AG04450 (cell line): ENCODE results near the gene CELA2A. TPM values are rescaled to one million over a fixed set of nuclear protein-coding genes. Genes with fewer than 3 reads are reported as not detected.

Experiments
- CTCF ChIA-PET: fragments of 300-600, 350-600 bp; formaldehyde crosslinking; extraction: SDS; loops from one replicate; lab custom pipeline; 2022; ENCODE audit warnings: antibody characterized with exemption, inconsistent platforms; lab: Charles Lee
- POLR2A ChIA-PET: fragments of 350-600 bp; formaldehyde crosslinking; extraction: SDS; loops from one replicate; lab custom pipeline; 2021; ENCODE audit warnings: antibody characterized with exemption, inconsistent platforms; lab: Yijun Ruan, JAX
- DNase-seq: peaks from one replicate; pipeline ENCODE4 v3.0.0-alpha.2; 2011; ENCODE audit warnings: low read depth, low spot score
- H3K27ac ChIP-seq: one replicate; pipeline ENCODE4 v1.5.1; 2012; ENCODE audit warnings: low read depth, low read length, control low read depth
- H3K27me3 ChIP-seq: one replicate; pipeline ENCODE4 v1.6.0; 2012; ENCODE audit warnings: low read length; ENCODE audit not compliant: control insufficient read depth, insufficient read depth
- H3K4me3 ChIP-seq: 2 replicates; pipeline ENCODE4 v1.5.1; 2011; ENCODE audit warnings: mild to moderate bottlenecking, low read depth, low read length, control low read depth
- H3K9me3 ChIP-seq: 2 replicates; pipeline ENCODE4 v1.5.1; 2012; ENCODE audit warnings: low read length; ENCODE audit not compliant: control insufficient read depth, insufficient read depth
- polyA plus RNA-seq: library from polyadenylated mRNA; depleted of rRNA; stranded (reverse); fragments of >200 nt; gene quantifications from 2 replicates; pipeline ENCODE4 v1.2.3, GENCODE V29; 2011
- TF ChIP-seq, protein P1 (sequence below): IDR thresholded peaks from 2 replicates; pipeline ENCODE4 v1.5.1; 2011; ENCODE audit warnings: low read depth, low read length, control low read depth, inconsistent platforms

The CELA2A gene
- polyA plus RNA-seq, 1 experiment = not detected

GRCh38 chr1:15445390-15446122 lies 11.0 kb upstream of the CELA2A start:
- ChIA-PET CTCF (interaction anchor here (1.3 kb wide), 1 partner anchor 9 kb away, joined by 3 read pairs; no protein-coding TSS in a partner anchor), POLR2A (no interaction called here)

GRCh38 chr1:15446212-15446611 lies 10.3 kb upstream of the CELA2A start:
- TF ChIP-seq, protein P1, sequence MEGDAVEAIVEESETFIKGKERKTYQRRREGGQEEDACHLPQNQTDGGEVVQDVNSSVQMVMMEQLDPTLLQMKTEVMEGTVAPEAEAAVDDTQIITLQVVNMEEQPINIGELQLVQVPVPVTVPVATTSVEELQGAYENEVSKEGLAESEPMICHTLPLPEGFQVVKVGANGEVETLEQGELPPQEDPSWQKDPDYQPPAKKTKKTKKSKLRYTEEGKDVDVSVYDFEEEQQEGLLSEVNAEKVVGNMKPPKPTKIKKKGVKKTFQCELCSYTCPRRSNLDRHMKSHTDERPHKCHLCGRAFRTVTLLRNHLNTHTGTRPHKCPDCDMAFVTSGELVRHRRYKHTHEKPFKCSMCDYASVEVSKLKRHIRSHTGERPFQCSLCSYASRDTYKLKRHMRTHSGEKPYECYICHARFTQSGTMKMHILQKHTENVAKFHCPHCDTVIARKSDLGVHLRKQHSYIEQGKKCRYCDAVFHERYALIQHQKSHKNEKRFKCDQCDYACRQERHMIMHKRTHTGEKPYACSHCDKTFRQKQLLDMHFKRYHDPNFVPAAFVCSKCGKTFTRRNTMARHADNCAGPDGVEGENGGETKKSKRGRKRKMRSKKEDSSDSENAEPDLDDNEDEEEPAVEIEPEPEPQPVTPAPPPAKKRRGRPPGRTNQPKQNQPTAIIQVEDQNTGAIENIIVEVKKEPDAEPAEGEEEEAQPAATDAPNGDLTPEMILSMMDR = no peak
- CTCF ChIA-PET = no interaction called here
- Histone ChIP-seq H3K4me3 (no peak overlapping the region), H3K9me3 (peaks cover 3% of the 10 kb centered on the region), H3K27ac (no peak overlapping the region), H3K27me3 (peaks cover 14% of the 10 kb centered on the region)
- POLR2A ChIA-PET = no interaction called here
- DNase-seq = no peak

More at GRCh38 chr1:15445390-15446122, 11.0 kb upstream of the CELA2A start:
- Histone ChIP-seq H3K9me3 (no peaks in the 10 kb centered on the region; the same call in 1 of the 2 replicates), H3K27ac (no peak overlapping the region), H3K4me3 (no peak overlapping the region), H3K27me3 (peaks cover 14% of the 10 kb centered on the region)
- DNase-seq = no peak
- TF ChIP-seq, protein P1 = no peak

DNA sequence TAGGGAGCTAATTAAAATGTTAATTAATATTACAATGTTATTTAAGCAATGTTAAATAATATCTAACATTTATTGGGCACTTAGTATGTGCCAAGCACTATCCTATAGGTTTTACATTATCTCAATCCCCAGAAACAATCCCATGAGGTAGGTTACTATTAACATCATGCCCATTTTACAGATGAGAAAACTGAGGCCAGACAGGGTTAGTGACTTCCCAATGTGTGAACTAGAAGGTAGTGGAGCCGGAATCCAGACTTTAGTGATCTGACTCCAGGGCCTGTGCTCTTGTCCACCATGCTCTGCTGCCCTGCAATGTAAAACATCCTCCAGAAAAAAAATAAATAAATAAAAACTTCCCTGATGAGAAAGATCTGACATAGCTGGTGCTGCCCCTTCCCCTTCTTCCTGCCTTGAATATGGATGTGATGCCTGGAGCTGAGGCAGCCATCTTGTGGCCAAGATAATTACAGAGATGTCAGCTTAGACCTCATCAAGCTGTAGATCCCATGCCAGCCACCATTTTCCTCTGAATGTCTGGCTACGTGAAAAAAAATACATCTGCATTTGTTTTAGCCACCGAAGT lies 7.6 kb upstream of the CELA2A start:
- H3K9me3 ChIP-seq = peaks cover 10% of the 10 kb centered on the region
- DNase-seq = no peak
- TF ChIP-seq, protein P1 = no peak
- no peak overlapping the region for H3K4me3 ChIP-seq
- ChIA-PET POLR2A (no interaction called here), CTCF (interaction anchor here (1.1 kb wide), 1 partner anchor 126 kb away, joined by 4 read pairs; no protein-coding TSS in a partner anchor)
- H3K27me3 ChIP-seq = peaks cover 13% of the 10 kb centered on the region
- no peak overlapping the region for H3K27ac ChIP-seq

DNA sequence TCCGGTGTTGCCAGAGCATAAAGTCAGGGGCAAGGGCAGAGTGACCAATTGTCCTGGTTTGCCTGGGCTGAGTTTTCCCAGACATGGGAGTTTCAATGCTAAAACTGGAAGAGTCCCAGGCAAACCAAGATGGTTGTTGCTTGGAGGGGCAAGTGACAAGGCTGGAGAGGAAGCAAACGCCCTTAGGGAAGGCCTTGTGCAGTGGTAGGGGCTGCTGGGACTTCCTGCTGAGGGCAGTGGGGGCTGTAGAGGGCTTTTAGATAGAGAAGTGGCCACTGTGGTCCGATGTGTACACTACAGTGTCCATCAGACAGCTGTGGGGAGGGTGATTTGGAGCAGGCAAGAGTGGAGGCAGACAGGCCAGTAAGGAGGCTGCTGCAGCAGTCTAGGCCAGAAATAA lies 7.0 kb upstream of the CELA2A start:
- ChIA-PET POLR2A (no interaction called here), CTCF (no interaction called here)
- Histone ChIP-seq H3K27me3 (peaks cover 13% of the 10 kb centered on the region), H3K27ac (no peak overlapping the region), H3K9me3 (peaks cover 10% of the 10 kb centered on the region), H3K4me3 (no peak overlapping the region)
- TF ChIP-seq, protein P1 = no peak
- DNase-seq = no peak
